Dermis microvascular lymphatic vessel endothelial cell (primary cell): ENCODE results near the gene OLA1. TPM values are rescaled to one million over a fixed set of nuclear protein-coding genes. Genes with fewer than 3 reads are reported as not detected.

ENCODE experiments used
- DNase-seq, 2 donors: peaks; one replicate each; pipeline versions ENCODE4 v3.0.0 to v3.0.0-alpha.2; 2010; ENCODE audit warnings: low read depth in 2 of 2
- total RNA-seq: library from RNA; depleted of rRNA; stranded (reverse); fragments of >200 nt; gene quantifications from 2 replicates; pipeline ENCODE4 v1.2.1, GENCODE V29; 2014

The OLA1 gene
- total RNA-seq, 1 donor from 2014 or later = 72.4 TPM

DNA sequence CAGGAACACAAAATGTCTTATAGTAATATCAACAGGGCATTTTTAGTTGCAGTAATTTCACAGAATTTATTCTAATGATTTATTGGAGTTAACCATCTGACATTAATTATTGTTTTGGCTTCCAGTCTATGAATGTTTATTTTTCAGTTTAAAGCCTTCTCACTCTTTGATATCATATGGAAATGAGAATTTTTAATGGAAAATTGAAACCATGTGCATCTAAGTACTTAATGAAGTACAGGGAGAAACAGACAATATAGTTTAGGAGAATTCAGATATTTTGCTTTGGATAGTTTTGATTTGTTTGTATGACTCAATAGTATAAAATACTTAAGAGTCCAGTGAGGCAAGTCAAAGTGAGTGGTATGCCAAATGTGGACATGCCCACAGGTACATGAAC lies 126.1 kb downstream of the OLA1 start:
- DNase-seq = no peak

DNA sequence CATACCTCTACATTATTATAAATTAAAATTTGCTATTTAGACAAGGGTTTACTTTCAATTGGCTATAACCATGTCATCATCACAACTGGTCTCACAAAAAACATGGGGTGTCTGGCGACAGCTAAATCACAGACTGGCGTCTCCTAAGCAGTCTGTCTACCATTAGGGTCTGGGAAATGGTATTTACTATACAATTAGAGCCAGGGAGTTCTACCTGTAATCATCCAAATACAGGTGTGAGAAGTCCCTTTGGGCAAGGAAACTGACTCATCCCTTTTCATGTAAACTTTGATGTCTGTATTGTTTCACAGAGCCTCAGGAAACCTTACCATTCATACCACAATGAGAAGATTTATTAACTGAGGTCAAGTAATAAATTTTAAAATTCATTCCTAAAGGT lies 126.7 kb downstream of the OLA1 start:
- DNase-seq = peak in 1 of 2 donors; percentile 48

DNA sequence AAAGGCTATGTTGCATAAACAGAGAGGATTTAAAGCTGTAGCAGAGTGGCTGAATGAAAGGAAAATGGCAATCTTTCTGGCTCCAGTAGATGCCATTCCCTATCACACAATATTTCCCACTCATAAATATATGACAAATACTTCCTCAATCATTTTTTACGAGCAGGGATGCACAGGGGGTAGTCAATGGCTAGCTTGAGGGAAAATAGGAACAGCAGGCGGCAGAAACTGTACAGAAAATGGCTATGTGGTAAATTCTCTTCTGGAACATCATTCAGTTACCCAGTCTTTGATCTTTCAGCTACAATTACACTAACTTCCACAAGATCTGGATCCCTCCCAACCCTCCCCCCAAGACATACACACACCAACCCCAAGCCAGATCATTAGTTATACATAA lies 127.2 kb downstream of the OLA1 start:
- peak in 1 of 2 donors; percentile 33 for DNase-seq

DNA sequence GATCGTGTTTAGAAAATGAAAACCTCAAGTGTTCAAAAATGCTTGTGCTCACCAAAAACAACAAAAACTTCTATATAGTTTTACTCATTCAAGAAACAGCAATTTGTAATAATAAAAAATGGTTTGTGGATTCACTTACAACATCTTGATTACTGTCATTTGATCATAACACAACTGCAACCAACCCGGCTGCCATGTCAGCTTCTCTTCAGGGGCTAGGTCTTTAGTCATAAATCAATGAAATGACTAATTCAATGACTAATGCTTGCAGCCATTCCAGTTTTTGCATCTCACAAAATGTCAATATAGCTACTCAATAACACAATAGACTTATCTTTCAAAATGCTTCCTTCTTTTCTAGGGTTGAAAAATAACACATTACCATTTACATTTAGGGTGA lies 128.0 kb downstream of the OLA1 start:
- peak in 1 of 2 donors; percentile 55 for DNase-seq

DNA sequence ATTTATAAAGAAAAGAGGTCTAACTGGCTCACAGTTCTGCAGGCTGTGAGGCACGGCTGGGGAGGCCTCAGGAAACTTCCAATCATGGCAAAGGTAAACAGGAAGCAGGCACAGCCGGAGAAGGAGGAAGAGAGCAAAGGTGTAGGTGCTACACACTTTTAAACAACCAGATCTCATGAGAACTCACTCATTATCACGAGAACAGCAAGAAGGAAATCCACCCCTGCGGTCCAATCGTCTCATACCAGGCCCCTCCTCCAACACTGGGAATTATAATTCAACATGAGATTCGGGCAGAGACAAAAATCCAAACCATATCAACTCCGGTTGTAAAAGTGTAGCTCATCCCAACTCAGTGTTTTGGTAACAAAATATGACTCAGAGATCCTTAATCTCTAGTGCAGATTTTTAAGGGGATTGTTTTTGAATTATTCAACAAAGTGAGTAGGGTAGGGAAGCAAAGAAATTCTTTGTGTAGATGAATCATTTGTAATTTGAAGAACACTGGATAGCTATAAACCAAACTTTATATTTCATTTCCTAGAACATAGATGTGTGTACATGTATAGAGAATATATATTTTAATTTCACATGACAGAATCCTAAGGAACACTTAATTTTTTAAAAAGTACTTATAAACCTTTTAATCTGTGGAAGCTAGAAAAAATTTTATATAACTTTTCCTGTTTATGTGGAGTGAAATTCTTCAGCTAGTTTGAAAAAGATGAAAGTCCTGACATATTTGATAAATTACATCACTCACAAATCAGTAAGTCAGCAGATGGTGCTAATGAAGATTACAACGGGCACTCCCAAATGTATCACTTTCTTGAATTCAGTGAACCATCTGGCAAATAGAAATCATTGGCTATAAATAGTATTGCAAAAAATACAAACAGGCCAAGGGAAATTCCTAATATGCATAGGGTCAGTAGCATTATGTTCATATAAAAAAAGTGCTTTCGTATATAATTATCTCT lies 130.1 kb downstream of the OLA1 start:
- DNase-seq = peak in 1 of 2 donors; percentile 55

DNA sequence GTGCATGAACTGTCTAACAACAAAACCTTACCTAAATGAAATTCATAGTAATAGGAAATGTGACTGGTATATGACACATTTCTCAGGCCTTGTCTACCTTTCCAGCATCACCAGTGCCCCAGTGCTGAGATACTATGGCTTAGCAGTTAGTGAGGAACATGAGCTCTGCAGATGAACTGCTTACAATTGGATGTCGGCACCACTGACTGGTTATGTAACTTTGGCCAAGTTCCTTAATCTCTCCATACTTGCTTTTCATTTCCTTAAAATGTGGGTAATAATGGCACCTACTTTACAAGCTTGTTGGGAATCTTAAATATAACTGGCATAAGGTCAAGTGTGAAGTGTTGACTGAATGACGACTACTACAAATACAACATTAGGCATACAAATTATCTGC lies 136.3 kb downstream of the OLA1 start:
- no peak for DNase-seq

DNA sequence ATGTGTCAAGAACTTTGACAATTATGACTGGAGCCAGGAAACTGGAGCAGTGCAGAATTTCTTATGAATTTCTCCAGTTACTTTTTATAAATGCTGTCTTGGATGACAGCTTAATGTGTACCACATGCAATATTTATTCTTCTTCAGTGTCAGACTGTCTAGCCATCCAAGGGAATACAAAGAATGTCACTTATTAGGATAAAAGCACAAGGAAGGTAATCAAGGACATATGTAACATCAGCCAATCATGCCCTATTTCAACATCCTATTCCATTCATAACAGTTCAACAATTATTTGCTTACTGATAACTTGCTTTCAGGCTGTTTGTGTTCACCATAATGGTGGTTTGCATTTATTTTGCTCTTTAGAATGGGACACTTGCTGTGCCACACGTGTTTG lies 139.8 kb downstream of the OLA1 start:
- DNase-seq = no peak

DNA sequence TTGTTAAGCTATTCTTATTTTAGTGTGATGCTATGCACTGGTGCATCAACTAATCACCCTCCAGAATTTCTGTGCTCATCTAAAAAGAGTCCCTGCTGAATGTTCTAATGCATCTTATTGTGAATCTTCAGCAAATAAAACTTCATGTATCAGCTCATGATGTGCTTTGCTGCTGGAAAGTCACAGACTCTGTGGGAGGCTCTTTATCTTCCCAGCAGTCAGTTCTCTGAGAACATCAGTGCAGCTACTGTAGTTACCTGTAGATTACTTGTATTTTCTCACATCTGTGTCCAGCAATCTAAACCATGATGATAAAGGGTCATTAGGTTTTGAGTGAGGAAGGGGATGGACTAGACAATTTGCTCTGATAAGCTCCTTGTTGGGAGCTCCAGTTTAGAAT lies 141.6 kb downstream of the OLA1 start:
- no peak for DNase-seq

DNA sequence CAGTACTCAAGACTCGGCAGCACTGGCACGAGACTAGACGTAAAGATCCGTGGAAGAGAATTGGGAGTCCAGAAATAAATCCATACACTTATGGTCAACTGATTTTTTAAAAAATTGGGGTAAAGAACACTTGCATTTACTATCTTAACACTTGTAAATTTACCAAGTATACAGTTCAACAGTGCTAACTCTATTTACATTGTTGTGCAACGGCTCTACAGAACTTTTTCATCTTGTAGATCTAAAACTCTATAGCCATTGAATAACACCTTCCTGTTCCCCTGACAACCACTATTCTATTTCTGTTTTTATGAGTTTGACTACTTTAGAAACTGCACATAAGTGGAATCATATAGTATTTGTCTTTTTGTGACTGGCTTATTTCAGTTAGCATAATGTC lies 153.8 kb downstream of the OLA1 start:
- no peak for DNase-seq

DNA sequence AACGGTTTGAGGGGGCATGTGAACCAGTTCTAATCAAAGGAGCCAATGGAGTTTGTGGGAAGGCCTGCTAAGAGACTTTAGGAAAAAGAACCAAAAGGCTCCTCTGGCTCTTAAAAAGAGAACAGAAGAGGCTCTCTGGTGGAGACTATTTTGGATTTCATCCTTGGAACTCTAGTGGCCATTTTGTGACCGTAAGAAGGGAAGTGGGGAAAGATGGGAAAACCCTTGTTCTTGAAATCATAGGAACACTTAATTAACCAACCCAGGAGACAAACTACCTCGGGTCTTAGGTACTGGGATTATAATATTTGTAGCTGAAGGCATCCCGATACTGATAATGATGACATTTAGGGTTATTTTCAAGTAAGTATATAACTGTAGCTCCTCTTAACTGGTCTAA lies 157.9 kb downstream of the OLA1 start:
- no peak for DNase-seq

DNA sequence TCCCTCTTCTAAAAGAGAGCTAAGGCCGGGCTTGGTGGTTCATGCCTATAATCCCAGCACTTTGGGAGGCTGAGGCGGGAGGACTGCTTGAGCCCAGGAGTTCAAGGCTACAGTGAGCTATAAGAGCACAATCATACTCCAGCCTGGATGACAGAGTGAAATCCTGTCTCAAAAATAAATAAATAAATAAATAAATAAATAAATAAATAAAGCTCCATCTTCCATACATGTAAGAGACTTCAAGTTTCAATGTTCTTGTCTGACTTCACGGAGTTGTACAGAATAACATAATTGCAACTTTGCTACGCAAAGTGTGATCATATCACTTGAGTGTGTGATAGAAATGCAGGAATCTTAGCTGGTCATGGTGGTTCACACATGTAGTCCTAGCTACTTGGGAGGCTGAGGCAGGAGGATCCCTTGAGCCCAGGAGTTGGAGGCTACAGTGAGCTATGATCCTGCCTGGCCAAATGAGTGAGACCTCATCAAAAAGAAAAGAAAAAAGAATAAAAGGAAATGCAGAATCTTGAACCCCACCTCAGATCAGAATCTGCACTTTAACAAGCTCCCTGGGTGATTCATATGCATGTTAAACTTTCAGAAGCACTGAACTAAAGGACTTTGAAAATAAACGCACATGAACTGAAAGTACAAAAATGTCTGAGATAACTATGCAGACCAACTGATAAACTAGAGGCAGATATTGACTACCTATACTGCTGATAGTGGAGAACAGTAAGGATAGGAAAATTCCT lies 159.4 kb downstream of the OLA1 start:
- no peak for DNase-seq

DNA sequence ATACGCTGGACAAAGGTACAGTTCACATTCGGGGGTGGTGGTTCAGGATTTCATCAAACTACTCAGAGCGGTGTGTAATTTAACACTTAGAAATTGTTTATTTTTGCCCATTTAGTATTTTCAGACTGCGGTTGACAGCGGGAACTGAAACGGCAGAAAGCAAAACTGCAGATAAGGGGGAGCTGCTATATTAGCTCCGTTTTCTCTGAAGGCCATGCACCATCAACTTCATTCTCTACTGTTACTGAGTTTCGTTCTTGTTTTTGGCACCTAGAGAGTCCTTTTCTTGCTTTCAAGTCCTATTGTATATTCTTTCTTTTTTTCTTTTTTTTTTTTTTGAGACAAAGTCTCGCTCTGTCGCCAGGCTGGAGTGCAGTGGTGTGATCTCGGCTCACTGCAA lies 161.6 kb downstream of the OLA1 start:
- no peak for DNase-seq

DNA sequence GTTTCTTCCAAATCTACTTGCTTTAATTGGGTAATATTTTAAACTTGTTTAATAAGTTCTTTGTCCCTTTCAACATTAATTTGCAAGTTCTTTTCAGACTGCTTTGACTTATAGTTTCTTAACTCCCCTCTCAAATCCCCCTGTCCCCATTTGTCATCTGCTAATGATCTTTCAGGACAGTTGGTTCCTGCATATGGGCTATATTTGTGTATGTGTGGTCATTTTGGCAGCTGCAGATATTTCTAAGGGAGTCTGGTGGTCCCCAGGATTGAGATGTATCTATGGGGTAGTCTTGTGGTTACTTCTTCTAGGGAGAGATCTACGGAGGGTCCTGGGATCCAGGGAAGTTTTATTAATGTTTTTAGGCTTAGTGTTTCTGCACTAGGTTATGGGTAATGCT lies 162.6 kb downstream of the OLA1 start:
- DNase-seq = no peak

DNA sequence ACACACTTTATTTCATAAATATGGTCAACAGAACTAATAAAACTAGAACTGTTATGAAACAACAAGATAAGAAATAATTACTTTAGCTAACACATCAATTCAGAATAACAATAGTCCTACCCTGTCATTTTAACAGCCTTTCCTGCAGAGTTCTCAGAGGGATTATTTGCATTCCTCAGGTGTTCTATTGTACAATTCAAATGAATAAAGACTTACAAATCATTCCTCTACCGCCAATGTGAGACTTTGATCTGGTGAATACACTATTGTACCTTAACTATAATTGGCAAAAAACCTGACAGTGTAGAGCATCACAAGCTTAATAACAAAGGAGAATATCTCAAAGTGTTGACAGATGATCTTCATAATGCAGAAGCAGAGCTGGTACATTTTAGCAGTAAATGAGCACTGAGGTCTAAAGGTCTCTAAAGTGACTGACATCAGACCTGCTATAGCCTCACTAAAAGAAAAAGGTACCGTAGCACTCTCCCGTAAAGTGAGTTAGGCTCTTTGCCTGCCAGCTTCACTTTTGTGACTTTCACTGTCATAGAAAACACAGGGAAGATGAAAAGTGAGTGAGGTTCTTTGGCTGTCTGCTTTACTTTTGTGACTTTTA lies 164.4 kb downstream of the OLA1 start:
- DNase-seq = no peak

DNA sequence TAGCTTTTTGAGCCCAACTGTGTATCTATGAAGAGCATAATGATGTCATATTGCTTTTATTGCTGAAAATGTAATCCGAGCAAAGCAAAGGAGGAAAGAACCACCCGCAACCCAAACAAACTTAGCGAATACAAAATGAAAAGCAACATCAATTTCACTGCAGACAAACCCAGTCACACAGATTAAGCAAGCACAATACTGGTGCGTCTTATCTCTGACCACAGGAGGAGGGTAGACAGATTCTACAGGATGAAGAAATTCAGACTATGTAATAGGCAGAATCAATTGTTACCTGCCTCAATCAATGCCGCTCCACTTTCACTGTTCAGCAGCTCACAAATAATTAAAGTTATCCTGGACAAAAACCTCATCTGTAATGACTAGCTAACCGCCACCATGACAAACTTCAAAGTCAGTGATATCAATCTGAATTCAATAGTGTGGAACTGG lies 167.6 kb downstream of the OLA1 start:
- no peak for DNase-seq

DNA sequence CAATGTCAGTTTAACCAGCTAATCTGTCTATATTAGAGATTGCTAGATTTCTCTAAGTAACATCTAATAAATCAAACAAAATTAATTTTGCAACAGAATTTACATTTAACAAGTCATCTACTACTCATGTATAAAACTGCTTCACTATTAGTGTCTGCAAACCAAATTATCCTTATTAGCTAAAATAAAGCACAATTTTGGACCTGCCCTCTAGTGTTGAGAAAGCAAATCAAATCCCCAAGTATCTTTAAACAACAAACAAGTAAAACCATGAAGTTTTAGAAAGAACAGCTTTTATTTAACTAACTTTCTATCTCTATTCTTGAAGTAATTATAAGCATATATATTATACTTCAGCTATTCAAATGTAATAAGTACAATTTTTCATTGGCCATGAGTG lies 170.1 kb downstream of the OLA1 start:
- peak in 1 of 2 donors; percentile 14 for DNase-seq

DNA sequence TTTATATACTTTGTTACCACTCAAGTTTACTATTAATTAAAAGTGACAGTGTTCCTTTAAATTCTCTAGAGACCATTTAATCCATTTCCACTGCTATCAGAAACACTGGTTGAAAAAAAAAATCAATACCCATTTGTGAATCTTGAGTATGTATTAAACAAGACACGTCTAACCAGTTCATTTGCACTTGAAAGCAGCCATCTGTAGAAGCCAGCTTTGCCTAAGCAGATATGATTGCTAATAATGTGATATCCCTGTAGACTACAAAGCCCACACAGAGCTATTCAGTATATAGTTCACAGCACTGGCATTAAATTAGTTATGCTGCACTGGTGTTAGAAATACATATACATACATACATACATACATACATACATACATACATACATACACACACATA lies 171.4 kb downstream of the OLA1 start:
- DNase-seq = no peak

DNA sequence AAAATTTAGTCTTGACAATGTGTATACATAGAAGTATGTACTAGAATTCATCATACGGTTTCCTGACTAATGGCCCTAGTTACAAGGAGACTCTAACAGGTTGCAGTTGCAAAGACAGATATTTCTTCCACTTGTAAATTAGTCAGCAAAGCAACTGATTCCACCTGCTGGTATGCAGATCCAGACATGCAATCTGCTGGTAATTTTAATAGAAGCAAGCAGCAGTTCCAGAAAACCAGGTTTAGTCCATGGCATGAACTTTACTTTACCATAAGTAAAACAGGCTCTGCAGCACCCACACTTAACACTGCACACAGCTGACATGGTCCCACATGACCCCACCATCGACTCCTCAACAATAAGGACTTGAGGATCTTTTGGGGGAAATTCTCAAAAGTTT lies 172.3 kb downstream of the OLA1 start:
- no peak for DNase-seq

DNA sequence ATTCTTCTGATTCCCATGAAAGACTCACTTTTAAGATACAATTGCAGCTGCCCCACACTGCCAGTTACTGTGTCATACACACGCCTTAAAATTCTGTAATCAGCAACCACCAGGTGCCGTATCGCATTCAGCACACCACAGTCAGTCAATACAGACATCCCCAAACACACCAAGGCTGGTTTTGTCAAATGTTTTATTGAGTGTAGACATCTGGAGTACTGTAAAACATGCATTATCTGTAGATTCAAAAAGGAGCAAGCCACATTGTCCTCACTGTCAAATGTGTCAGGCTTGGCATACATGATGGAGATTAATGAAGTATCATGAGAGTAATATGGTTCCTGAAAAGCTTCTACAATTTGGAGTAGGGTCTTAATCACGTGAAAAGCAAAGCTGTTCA lies 173.5 kb downstream of the OLA1 start:
- DNase-seq = no peak

DNA sequence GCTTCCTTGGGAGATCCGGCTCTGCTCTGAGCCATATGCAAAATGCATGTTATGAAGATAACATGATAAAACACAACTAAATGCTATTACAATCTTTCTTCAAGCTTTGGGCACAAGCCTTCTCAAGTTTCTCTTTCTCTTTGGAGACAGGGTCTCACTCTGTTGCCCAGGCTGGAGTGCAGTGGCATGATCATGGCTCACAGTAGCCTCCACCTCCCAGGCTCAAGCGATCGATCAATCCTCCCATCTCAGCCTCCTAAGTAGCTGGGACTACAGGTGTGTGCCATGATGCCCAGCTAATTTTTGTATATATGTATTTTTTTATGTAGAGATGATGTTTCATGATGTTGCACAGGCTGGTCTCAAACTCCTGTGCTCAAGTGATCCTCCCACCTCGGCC lies 175.5 kb downstream of the OLA1 start:
- no peak for DNase-seq

DNA sequence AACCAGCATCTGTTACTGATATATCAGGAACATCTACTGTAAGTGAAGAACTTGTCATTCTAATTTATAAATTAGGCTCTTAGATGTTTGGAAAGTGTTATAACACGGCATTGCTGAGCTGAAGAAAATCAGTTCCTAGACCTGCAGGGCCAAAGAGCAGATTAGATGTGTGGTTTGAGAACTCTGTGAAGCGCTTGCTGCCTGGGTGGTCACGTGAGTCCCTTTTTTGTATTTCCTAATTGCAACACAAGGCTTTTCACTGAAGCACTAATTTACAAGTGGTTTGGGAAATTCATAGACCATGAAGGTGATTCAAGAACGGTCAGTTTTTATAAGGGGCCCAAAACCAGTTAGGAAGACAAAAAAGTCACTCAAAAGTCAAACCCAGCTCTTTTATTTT lies 176.3 kb downstream of the OLA1 start:
- no peak for DNase-seq

DNA sequence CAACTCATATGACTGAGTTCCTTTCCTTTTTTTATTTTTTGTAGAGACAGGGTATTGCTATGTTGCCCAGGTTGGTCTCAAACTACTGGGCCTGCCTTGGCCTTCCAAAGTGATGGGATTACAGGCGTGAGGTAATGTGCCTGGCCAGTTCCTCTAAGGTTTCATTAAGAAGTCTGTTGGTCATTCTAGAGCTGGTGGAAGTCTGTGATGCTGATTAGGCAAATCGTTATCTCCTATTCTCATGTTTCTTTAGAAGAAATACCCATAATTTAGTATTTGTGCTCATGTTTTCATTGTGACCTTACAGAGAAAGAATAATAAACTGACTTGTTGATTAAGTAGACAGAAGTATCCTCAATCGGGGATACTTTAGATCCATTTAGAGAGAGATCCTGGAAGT lies 177.0 kb downstream of the OLA1 start:
- DNase-seq = no peak
